SK-MEL-5 (cell line): Measurements from ENCODE around the gene SNIP1. TPM values are rescaled to one million over a fixed set of nuclear protein-coding genes. Genes with fewer than 3 reads are reported as not detected.
"Not testable (repeated sequence)": the region's sequence is repeated elsewhere in the genome, so short reads cannot be mapped to it uniquely, and the experiment has no call there.

ENCODE experiments used
- DNase-seq: peaks from one replicate; pipeline ENCODE4 v3.0.0-alpha.2; 2016; ENCODE audit warnings: low read depth, low spot score
- in situ Hi-C: cut with HindIII; loops from 2 replicates; pipeline ENCODE4 v1.10.0; 2016; ENCODE audit warnings: low sequenced_read_pairs, high pct_unique_total_duplicates, low pct_unique_long_range_greater_than_20kb
- total RNA-seq: library from RNA; depleted of rRNA; stranded (reverse); fragments of >200 nt; shearing (Covaris generic); gene quantifications from 2 replicates; pipeline ENCODE4 v1.2.3, GENCODE V29; 2014

The SNIP1 gene
- total RNA-seq, 1 experiment from 2014 or later: 7.4 TPM

GRCh38 chr1:37519613-37520012, 34.5 kb downstream of the SNIP1 start:
- in situ Hi-C loops: no loop called here
- no peak for DNase-seq

GRCh38 chr1:37518929-37519328, 35.2 kb downstream of the SNIP1 start:
- DNase-seq, in situ Hi-C loops: not testable (repeated sequence)

- DNase-seq, in situ Hi-C loops: not testable (repeated sequence)
Observed at GRCh38 chr1:37518241-37518640, 35.9 kb downstream of the SNIP1 start.

GRCh38 chr1:37517569-37517968, 36.5 kb downstream of the SNIP1 start:
- DNase-seq: no peak
- in situ Hi-C loops: no loop called here

- DNase-seq: no peak
- in situ Hi-C loops: no loop called here
Observed at GRCh38 chr1:37515185-37516034, 38.7 kb downstream of the SNIP1 start.

GRCh38 chr1:37514350-37515184, 39.5 kb downstream of the SNIP1 start, which contains the start of gene MEAF6:
Gene MEAF6 (minus strand): TSS chr1:37514766. CDS start chr1:37514746, 20 bp downstream.
- peak; percentile 72 for DNase-seq
- in situ Hi-C loops: no loop called here

GRCh38 chr1:37513795-37514349, 40.2 kb downstream of the SNIP1 start:
- DNase-seq: no peak
- in situ Hi-C loops: no loop called here

- DNase-seq: peak; percentile 47
- in situ Hi-C loops: no loop called here
Observed at GRCh38 chr1:37509181-37509580, 44.9 kb downstream of the SNIP1 start.

- DNase-seq: no peak
- in situ Hi-C loops: no loop called here
Observed at GRCh38 chr1:37506740-37507139, 47.4 kb downstream of the SNIP1 start.

GRCh38 chr1:37502791-37503190, 51.3 kb downstream of the SNIP1 start:
- in situ Hi-C loops: not testable (repeated sequence)

GRCh38 chr1:37502104-37502503, 52.0 kb downstream of the SNIP1 start:
- in situ Hi-C loops: no loop called here

More at GRCh38 chr1:37502791-37503190, 51.3 kb downstream of the SNIP1 start:
- DNase-seq: not testable (repeated sequence)

GRCh38 chr1:37501661-37502060, 52.4 kb downstream of the SNIP1 start:
- in situ Hi-C loops: no loop called here
- no peak for DNase-seq

More at GRCh38 chr1:37502104-37502503, 52.0 kb downstream of the SNIP1 start:
- DNase-seq: no peak

GRCh38 chr1:37498872-37499617, 55.0 kb downstream of the SNIP1 start:
- in situ Hi-C loops: no loop called here
- DNase-seq: no peak

- DNase-seq: no peak
- in situ Hi-C loops: no loop called here
Observed at GRCh38 chr1:37497832-37498231, 56.3 kb downstream of the SNIP1 start.

GRCh38 chr1:37495875-37496274, 58.2 kb downstream of the SNIP1 start:
- in situ Hi-C loops: no loop called here
- no peak for DNase-seq

GRCh38 chr1:37493336-37494098, 60.6 kb downstream of the SNIP1 start:
- no peak for DNase-seq
- in situ Hi-C loops: no loop called here

- in situ Hi-C loops: no loop called here
- no peak for DNase-seq
Observed at GRCh38 chr1:37487619-37487984, 66.5 kb downstream of the SNIP1 start.
